ENCODE results near the gene B3GNT5.

Gene B3GNT5

DNA sequence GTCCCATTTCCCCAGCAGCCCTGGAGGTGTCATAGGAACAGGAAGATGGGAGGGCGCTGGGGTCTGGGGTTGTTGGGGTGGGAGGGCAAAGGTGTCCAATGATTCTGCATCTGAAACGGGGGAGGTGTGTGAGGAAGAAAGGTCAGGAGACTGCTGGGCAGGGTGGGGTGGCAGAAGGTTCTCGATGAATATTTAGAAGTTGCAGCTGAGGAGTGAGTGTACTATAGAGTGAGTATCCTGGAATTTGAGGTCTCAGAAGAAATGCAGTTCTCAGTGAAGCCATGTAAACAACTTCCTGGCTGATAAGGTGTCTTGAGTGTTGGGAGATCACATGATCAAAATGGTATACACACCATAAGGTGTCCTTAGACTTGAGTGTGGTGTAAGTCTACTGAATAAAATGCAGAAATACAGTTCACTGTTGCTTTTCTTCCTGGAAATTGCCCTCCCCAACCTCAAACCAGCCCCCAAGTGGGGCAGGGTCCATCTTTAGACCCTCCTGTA is 9.9 kb downstream of the B3GNT5 start:
- TF ChIP-seq, protein P1, sequence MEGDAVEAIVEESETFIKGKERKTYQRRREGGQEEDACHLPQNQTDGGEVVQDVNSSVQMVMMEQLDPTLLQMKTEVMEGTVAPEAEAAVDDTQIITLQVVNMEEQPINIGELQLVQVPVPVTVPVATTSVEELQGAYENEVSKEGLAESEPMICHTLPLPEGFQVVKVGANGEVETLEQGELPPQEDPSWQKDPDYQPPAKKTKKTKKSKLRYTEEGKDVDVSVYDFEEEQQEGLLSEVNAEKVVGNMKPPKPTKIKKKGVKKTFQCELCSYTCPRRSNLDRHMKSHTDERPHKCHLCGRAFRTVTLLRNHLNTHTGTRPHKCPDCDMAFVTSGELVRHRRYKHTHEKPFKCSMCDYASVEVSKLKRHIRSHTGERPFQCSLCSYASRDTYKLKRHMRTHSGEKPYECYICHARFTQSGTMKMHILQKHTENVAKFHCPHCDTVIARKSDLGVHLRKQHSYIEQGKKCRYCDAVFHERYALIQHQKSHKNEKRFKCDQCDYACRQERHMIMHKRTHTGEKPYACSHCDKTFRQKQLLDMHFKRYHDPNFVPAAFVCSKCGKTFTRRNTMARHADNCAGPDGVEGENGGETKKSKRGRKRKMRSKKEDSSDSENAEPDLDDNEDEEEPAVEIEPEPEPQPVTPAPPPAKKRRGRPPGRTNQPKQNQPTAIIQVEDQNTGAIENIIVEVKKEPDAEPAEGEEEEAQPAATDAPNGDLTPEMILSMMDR (IDR thresholded peaks at IDR 0.05; ENCODE audit: low read depth, low read length, missing control alignments): no peak
- DNase-seq (ENCODE audit: low read depth): no peak
- H3K4me3 ChIP-seq (ENCODE audit: low read depth, low read length): no peak overlapping the region

DNA sequence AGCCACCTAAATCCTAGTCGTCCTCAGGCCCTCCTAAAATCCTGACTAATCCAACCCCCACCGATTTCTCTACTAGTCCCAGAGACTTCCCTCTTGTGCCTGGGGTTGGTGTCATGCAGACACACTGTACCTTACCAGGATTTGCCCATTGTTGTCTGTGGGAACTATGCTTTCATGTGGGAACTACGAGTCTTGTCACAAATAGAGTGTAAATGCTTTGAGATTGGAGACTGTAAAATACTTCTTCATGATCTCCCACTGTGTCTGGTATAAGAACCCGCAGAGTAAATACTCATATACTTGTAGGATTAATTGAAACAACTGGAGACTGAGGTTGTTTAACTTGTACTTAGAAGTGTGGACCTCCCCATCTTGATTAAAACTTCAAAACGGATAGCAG is 11.2 kb downstream of the B3GNT5 start:
- DNase-seq (ENCODE audit: low read depth): no peak
- TF ChIP-seq, protein P1 (IDR thresholded peaks at IDR 0.05; ENCODE audit: low read depth, low read length, missing control alignments): no peak
- no peak overlapping the region for H3K4me3 ChIP-seq (ENCODE audit: low read depth, low read length)

DNA sequence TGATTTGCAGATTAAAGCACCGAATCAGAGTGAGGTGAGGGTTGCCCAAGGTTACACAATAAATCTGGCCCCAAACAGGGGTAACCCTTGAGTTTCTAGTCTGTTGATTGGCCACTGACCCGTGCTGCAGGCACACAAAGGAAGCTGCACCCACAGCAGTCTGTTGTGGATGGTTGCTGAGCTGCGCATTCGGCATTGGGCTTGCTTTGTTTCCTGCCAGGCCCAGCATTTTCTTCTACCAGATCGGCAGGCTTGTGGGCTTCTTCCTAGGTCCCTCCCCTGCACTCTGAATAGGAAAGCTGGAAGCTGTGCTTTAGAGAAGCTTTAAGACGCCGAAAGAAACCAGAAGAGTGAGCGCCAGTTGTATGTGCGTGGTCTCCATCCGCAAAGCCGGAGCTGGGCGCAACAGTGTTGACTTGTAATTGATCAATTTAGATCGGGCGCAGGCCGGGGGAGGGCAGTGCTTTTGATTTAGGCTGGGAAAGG is 12.1 kb downstream of the B3GNT5 start:
- no peak for DNase-seq (ENCODE audit: low read depth)
- H3K4me3 ChIP-seq (ENCODE audit: low read depth, low read length): no peak overlapping the region
- TF ChIP-seq, protein P1 (IDR thresholded peaks at IDR 0.05; ENCODE audit: low read depth, low read length, missing control alignments): no peak

DNA sequence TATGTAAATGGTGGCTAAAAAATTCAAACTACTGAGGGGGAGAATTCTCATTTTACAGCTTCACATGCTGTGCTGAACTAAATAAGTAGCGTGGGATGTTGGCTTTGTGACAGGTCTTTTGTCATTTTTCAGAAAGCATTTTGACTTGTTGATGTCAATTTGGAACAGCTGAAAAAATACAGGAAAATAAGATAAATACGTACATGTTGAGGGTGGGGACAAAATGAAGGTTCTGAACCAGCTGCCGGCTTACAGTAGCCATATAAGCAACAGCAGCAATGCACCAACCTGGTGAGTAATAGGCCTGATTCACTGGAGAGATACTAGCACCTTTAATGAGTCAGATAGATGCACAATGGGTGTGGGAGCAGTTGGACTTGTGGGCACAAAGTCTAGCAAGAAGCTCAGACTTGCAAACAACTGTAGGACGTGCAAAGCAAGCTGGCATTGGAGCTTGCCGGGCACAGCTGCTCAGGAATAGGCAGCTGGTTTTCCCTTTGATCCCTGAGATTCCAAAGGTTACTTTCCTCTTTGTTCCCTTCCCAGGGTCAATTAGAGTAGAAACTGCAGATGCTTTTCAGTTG is 12.9 kb downstream of the B3GNT5 start:
- TF ChIP-seq, protein P1 (IDR thresholded peaks at IDR 0.05; ENCODE audit: low read depth, low read length, missing control alignments): no peak
- H3K4me3 ChIP-seq (ENCODE audit: low read depth, low read length): no peak overlapping the region
- DNase-seq (ENCODE audit: low read depth): no peak

DNA sequence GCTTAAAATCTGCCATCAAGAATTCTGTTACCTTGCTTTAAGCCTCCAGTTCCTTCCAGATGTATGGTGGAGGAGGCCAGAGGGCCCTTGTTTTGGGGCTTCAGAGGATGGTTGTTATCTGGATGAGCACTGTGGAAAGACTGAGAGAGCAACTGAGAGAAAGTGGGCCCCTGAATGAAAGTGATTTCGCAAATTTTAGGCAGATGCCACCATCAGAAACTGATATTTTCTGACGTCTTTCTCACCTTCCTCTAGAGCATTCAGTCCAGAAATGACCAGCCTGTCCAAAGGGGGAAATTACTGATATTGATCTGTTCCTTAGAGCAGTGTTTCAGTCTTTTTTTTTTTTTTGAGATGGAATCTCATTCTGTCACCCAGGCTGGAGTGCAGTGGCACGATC is 13.4 kb downstream of the B3GNT5 start:
- TF ChIP-seq, protein P1 (IDR thresholded peaks at IDR 0.05; ENCODE audit: low read depth, low read length, missing control alignments): no peak
- no peak overlapping the region for H3K4me3 ChIP-seq (ENCODE audit: low read depth, low read length)
- DNase-seq (ENCODE audit: low read depth): no peak

DNA sequence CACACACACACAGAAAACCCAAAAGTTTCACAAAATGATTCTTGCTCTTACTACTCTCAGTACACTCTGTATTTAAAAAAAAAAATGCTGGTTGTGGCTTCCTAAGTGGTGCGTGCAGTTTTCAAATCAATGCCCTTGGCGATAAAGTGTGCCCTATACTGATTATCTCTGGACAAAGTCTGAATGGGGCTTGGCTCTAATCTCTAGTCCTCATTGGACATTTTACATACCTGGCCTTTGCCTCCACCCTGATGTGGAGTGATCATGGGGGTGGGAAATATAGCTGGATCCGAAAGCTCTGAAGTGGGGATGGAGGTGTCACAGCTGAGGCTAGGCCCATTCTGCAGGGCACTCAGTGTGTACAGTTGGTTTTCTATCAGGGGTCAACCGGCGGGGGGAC is 14.1 kb downstream of the B3GNT5 start:
- TF ChIP-seq, protein P1 (IDR thresholded peaks at IDR 0.05; ENCODE audit: low read depth, low read length, missing control alignments): no peak
- no peak overlapping the region for H3K4me3 ChIP-seq (ENCODE audit: low read depth, low read length)
- DNase-seq (ENCODE audit: low read depth): no peak

DNA sequence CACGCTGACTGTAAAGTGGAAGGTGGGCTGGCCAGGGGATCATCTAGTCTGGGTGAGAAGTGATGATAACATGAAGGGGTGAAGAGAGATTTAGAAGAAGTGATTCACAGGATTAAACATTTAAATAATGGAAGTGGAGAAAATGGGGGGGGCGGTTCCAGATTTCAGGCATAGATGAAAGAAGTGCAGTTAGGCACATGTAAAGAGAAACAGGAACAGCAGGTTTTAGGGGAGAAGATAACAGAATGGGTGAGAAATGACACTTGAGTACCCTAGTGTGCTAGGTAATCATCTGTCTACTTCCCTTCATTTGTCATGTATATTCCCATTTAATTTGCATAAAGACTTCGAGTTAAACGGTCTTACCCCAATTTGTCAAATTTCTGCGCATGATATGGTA is 15.3 kb downstream of the B3GNT5 start:
- TF ChIP-seq, protein P1 (IDR thresholded peaks at IDR 0.05; ENCODE audit: low read depth, low read length, missing control alignments): no peak
- no peak for DNase-seq (ENCODE audit: low read depth)
- H3K4me3 ChIP-seq (ENCODE audit: low read depth, low read length): no peak overlapping the region

Measured in GM12864 (cell line).